Measurements from ENCODE around the gene KANK2.

The KANK2 gene

GRCh38 chr19:11197291-11198174 is at the start of gene KANK2:
KANK2 (minus strand) TSS chr19:11197545; CDS start chr19:11194511, 3,034 bp downstream.
- H3K4me1 Mint-ChIP-seq = peaks cover 16% of the 10 kb centered on the region

DNA sequence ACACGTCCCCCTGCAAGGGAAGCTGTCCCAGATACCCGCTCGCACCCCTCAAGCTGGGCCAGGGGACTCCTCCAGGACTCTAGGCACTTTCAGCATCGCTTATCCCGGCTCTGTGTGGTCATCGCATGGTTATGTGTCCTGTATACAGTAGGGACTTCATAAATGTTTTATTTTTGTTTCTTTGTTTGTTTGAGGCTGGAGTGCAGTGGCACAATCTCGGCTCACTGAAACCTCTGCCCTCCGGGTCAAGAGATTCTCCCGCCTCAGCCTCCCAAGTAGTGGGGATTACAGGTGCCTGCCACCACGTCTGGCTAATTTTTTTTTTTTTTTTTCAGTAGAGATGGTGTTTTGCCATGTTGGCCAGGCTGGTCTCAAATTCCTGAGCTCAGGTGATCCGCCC is 49.6 kb upstream of the KANK2 start:
- Mint-ChIP-seq H3K36me3 (ENCODE audit: insufficient read depth) (no peaks in the 10 kb centered on the region), H3K4me1 (peaks cover 5% of the 10 kb centered on the region), H3K4me3 (no peak overlapping the region), H3K27me3 (peaks cover 20% of the 10 kb centered on the region), H3K27ac (ENCODE audit: low read depth) (no peak overlapping the region), H3K9me3 (no peaks in the 10 kb centered on the region)
- ATAC-seq (replicated peaks; ENCODE audit: extremely low read depth, poor library complexity, severe bottlenecking) (no peak), DNase-seq (ENCODE audit: low spot score in 2 of 2) (no peak)

More at GRCh38 chr19:11197291-11198174, at the start of gene KANK2:
- peak within 1 kb of the TSS; percentile 69 for H3K4me3 Mint-ChIP-seq
- no peaks in the 10 kb centered on the region for H3K36me3 Mint-ChIP-seq (ENCODE audit: insufficient read depth)
- ATAC-seq (replicated peaks; ENCODE audit: extremely low read depth, poor library complexity, severe bottlenecking) (peak; percentile 87), DNase-seq (ENCODE audit: low spot score in 2 of 2) (peak; percentile 52 to 60)
- H3K27me3 Mint-ChIP-seq = peaks cover 19% of the 10 kb centered on the region
- no peak within 1 kb of the TSS for H3K27ac Mint-ChIP-seq (ENCODE audit: low read depth)
- no peaks in the 10 kb centered on the region for H3K9me3 Mint-ChIP-seq

- Mint-ChIP-seq H3K27me3 (peaks cover 20% of the 10 kb centered on the region), H3K4me1 (peaks cover 5% of the 10 kb centered on the region), H3K4me3 (no peak overlapping the region), H3K36me3 (ENCODE audit: insufficient read depth) (no peaks in the 10 kb centered on the region), H3K9me3 (no peaks in the 10 kb centered on the region), H3K27ac (ENCODE audit: low read depth) (no peak overlapping the region)
- DNase-seq (ENCODE audit: low spot score in 2 of 2) (no peak), ATAC-seq (replicated peaks; ENCODE audit: extremely low read depth, poor library complexity, severe bottlenecking) (no peak)
These were observed 47.7 kb upstream of the KANK2 start for GRCh38 chr19:11244846-11245589.

GRCh38 chr19:11243798-11244169 is 46.4 kb upstream of the KANK2 start:
- Mint-ChIP-seq H3K27ac (ENCODE audit: low read depth) (no peak overlapping the region), H3K4me1 (peaks cover 5% of the 10 kb centered on the region), H3K9me3 (no peaks in the 10 kb centered on the region), H3K27me3 (peaks cover 20% of the 10 kb centered on the region), H3K4me3 (no peak overlapping the region), H3K36me3 (ENCODE audit: insufficient read depth) (no peaks in the 10 kb centered on the region)
- no peak for ATAC-seq (replicated peaks; ENCODE audit: extremely low read depth, poor library complexity, severe bottlenecking)
- no peak for DNase-seq (ENCODE audit: low spot score in 2 of 2)

- ATAC-seq (replicated peaks; ENCODE audit: extremely low read depth, poor library complexity, severe bottlenecking) = no peak
- H3K4me1 Mint-ChIP-seq = peaks cover 5% of the 10 kb centered on the region
- H3K27me3 Mint-ChIP-seq = peaks cover 20% of the 10 kb centered on the region
- no peak overlapping the region for H3K4me3 Mint-ChIP-seq
- H3K9me3 Mint-ChIP-seq = no peaks in the 10 kb centered on the region
- DNase-seq (ENCODE audit: low spot score in 2 of 2) = peak; percentile 35 to 74
- H3K27ac Mint-ChIP-seq (ENCODE audit: low read depth) = no peak overlapping the region
- no peaks in the 10 kb centered on the region for H3K36me3 Mint-ChIP-seq (ENCODE audit: insufficient read depth)
These were observed 45.8 kb upstream of the KANK2 start for GRCh38 chr19:11242864-11243797.

DNA sequence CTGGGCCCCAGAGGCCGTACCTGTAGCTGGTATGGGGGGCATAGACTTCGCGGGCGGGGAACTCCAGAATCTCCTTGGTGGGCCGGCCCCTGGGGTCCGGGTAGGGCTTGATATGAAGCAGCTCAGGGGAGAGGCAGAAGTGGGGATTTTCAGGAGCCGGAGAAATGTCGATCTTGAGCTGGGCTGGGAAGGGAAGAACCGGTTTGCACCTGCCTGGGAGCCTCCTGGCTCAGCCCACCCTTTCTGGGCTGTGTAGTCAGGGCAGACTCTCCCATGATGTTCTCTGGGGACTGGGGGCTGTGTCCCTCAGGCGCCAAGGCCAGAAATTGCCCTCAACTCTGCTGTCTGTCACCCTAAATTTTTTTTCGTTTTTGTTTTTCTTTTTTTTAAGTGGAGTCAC is 44.7 kb upstream of the KANK2 start:
- no peak for ATAC-seq (replicated peaks; ENCODE audit: extremely low read depth, poor library complexity, severe bottlenecking)
- DNase-seq (ENCODE audit: low spot score in 2 of 2) = no peak
- Mint-ChIP-seq H3K4me3 (no peak overlapping the region), H3K36me3 (ENCODE audit: insufficient read depth) (no peaks in the 10 kb centered on the region), H3K4me1 (peaks cover 5% of the 10 kb centered on the region), H3K27me3 (peaks cover 19% of the 10 kb centered on the region), H3K9me3 (no peaks in the 10 kb centered on the region), H3K27ac (ENCODE audit: low read depth) (no peak overlapping the region)

DNA sequence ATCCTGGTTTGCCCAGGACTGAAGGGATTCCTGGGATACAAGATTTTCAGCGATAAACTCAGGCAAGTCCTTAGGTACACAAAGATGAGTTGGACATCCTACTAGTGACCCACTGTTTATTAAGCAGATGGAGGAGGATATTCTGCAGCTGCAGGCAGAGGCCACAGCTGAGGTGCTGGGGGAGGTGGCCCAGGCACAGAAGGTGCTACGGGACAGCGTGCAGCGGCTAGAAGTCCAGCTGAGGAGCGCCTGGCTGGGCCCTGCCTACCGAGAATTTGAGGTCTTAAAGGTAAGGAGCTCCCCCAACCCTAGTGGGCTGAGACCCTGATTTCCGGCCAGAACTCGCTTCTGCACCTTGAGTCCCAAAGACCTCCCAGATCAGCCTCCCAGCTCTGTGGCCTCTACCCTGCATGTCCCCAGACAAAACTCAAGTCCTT is 42.7 kb upstream of the KANK2 start:
- no peaks in the 10 kb centered on the region for H3K9me3 Mint-ChIP-seq
- no peaks in the 10 kb centered on the region for H3K36me3 Mint-ChIP-seq (ENCODE audit: insufficient read depth)
- H3K27ac Mint-ChIP-seq (ENCODE audit: low read depth) = no peak overlapping the region
- DNase-seq (ENCODE audit: low spot score in 2 of 2) (no peak), ATAC-seq (replicated peaks; ENCODE audit: extremely low read depth, poor library complexity, severe bottlenecking) (no peak)
- peaks cover 9% of the 10 kb centered on the region for H3K27me3 Mint-ChIP-seq
- peaks cover 5% of the 10 kb centered on the region for H3K4me1 Mint-ChIP-seq
- no peak overlapping the region for H3K4me3 Mint-ChIP-seq

GRCh38 chr19:11239377-11240000 is 42.1 kb upstream of the KANK2 start, which contains the start of gene ANGPTL8:
ANGPTL8 (plus strand) TSS chr19:11239619; CDS start chr19:11239638, 19 bp downstream.
- DNase-seq (ENCODE audit: low spot score in 2 of 2) = no peak
- Mint-ChIP-seq H3K4me1 (peaks cover 5% of the 10 kb centered on the region), H3K9me3 (no peaks in the 10 kb centered on the region), H3K27ac (ENCODE audit: low read depth) (no peak within 1 kb of the TSS), H3K27me3 (peaks cover 9% of the 10 kb centered on the region), H3K4me3 (no peak within 1 kb of the TSS), H3K36me3 (ENCODE audit: insufficient read depth) (no peaks in the 10 kb centered on the region)
- ATAC-seq (replicated peaks; ENCODE audit: extremely low read depth, poor library complexity, severe bottlenecking) = no peak

- H3K4me1 Mint-ChIP-seq = peaks cover 4% of the 10 kb centered on the region
- H3K4me3 Mint-ChIP-seq = no peak overlapping the region
- ATAC-seq (replicated peaks; ENCODE audit: extremely low read depth, poor library complexity, severe bottlenecking) (no peak), DNase-seq (ENCODE audit: low spot score in 2 of 2) (no peak)
- H3K9me3 Mint-ChIP-seq = no peaks in the 10 kb centered on the region
- H3K36me3 Mint-ChIP-seq (ENCODE audit: insufficient read depth) = no peaks in the 10 kb centered on the region
- no peak overlapping the region for H3K27ac Mint-ChIP-seq (ENCODE audit: low read depth)
- peaks cover 9% of the 10 kb centered on the region for H3K27me3 Mint-ChIP-seq
These were observed 41.5 kb upstream of the KANK2 start for GRCh38 chr19:11238781-11239376.

- H3K36me3 Mint-ChIP-seq (ENCODE audit: insufficient read depth) = no peaks in the 10 kb centered on the region
- peaks cover 8% of the 10 kb centered on the region for H3K27me3 Mint-ChIP-seq
- H3K4me3 Mint-ChIP-seq = no peak overlapping the region
- no peaks in the 10 kb centered on the region for H3K4me1 Mint-ChIP-seq
- ATAC-seq (replicated peaks; ENCODE audit: extremely low read depth, poor library complexity, severe bottlenecking) (no peak), DNase-seq (ENCODE audit: low spot score in 2 of 2) (no peak)
- H3K27ac Mint-ChIP-seq (ENCODE audit: low read depth) = no peak overlapping the region
- H3K9me3 Mint-ChIP-seq = no peaks in the 10 kb centered on the region
These were observed 40.7 kb upstream of the KANK2 start for GRCh38 chr19:11238041-11238440.

- DNase-seq (ENCODE audit: low spot score in 2 of 2) (no peak), ATAC-seq (replicated peaks; ENCODE audit: extremely low read depth, poor library complexity, severe bottlenecking) (no peak)
- no peaks in the 10 kb centered on the region for H3K9me3 Mint-ChIP-seq
- H3K27me3 Mint-ChIP-seq = peaks cover 1% of the 10 kb centered on the region
- no peak overlapping the region for H3K27ac Mint-ChIP-seq (ENCODE audit: low read depth)
- no peaks in the 10 kb centered on the region for H3K36me3 Mint-ChIP-seq (ENCODE audit: insufficient read depth)
- no peak overlapping the region for H3K4me3 Mint-ChIP-seq
- no peaks in the 10 kb centered on the region for H3K4me1 Mint-ChIP-seq
These were observed 40.0 kb upstream of the KANK2 start for GRCh38 chr19:11237321-11237720.

Measured in central memory CD8-positive, alpha-beta T cell (primary cell).